A673 (cell line): Measurements from ENCODE around the gene FAM240B. TPM values are rescaled to one million over a fixed set of nuclear protein-coding genes. Genes with fewer than 3 reads are reported as not detected.

Experiments
- BruUV-seq: library from RNA; stranded (reverse); fragments of 400-500 nt; replicated peaks from 2 replicates; lab custom pipeline; 2021; lab: Mats Ljungman, UMichigan
- CTCF ChIA-PET: fragments of 300-600 bp; sonication (Branson Sonifier 250); formaldehyde crosslinking; loops from one replicate; lab custom pipeline; 2022; ENCODE audit warnings: antibody characterized with exemption; lab: Charles Lee
- POLR2A ChIA-PET: fragments of 300-600 bp; sonication (Branson Sonifier 250); formaldehyde crosslinking; loops from one replicate; lab custom pipeline; 2022; ENCODE audit warnings: antibody characterized with exemption; ENCODE audit not compliant: low non-redundant PET; lab: Charles Lee
- DNase-seq: peaks from one replicate; pipeline ENCODE4 v3.0.0-alpha.2; 2015; ENCODE audit warnings: low spot score
- H3K27ac ChIP-seq: fragments of 200-600 bp; sonication (generic); 2 replicates; pipeline ENCODE4 v1.5.1; 2016; ENCODE audit warnings: mixed run types, low read depth, mild to moderate bottlenecking, mixed read lengths, antibody characterized with exemption, low read length; ENCODE audit not compliant: poor library complexity, severe bottlenecking
- H3K27me3 ChIP-seq: fragments of 200-600 bp; sonication (generic); replicated peaks from 2 replicates; pipeline ENCODE4 v1.6.1; 2017; ENCODE audit warnings: mixed run types, low read depth, mild to moderate bottlenecking, mixed read lengths, antibody characterized with exemption, low read length; ENCODE audit not compliant: insufficient read depth, poor library complexity
- H3K36me3 ChIP-seq: fragments of 200-600 bp; sonication (generic); 2 replicates; pipeline ENCODE4 v1.6.1; 2016; ENCODE audit warnings: mixed run types, mild to moderate bottlenecking, mixed read lengths, antibody characterized with exemption, low read length; ENCODE audit not compliant: insufficient read depth, poor library complexity, severe bottlenecking
- H3K4me1 ChIP-seq: fragments of 200-600 bp; sonication (generic); 2 replicates; pipeline ENCODE4 v1.6.1; 2017; ENCODE audit warnings: mixed run types, mild to moderate bottlenecking, mixed read lengths, antibody characterized with exemption, low read length; ENCODE audit not compliant: insufficient read depth, poor library complexity, severe bottlenecking
- H3K4me3 ChIP-seq: fragments of 200-600 bp; sonication (generic); 2 replicates; pipeline ENCODE4 v1.5.1; 2016; ENCODE audit warnings: low read depth, mixed run types, mild to moderate bottlenecking, mixed read lengths, low read length; ENCODE audit not compliant: poor library complexity, severe bottlenecking
- H3K9me3 ChIP-seq: fragments of 200-600 bp; sonication (generic); 2 replicates; pipeline ENCODE4 v1.6.1; 2016; ENCODE audit warnings: mixed run types, low read depth, mild to moderate bottlenecking, mixed read lengths, antibody characterized with exemption, low read length; ENCODE audit not compliant: poor library complexity, severe bottlenecking
- EZH2 ChIP-seq: fragments of 200-600 bp; sonication (generic); IDR thresholded peaks from 2 replicates; pipeline ENCODE4 v1.6.1; 2017; ENCODE audit warnings: borderline replicate concordance, low read depth, mild to moderate bottlenecking, mixed read lengths, antibody characterized with exemption, low read length; ENCODE audit not compliant: poor library complexity, severe bottlenecking
- intact Hi-C: fragments of 100-400 bp; cut with micrococcal nuclease; formaldehyde crosslinking; loops from one replicate; pipeline ENCODE4 v1.10.0; 2022; ENCODE audit not compliant: unreplicated experiment
- total RNA-seq: library from RNA; stranded (reverse); gene quantifications from 2 replicates; pipeline ENCODE4 v1.2.3, GENCODE V29; 2021
- TF ChIP-seq, protein P1 (sequence below): fragments of 300-800, 200-600 bp; sonication (generic); conservative IDR thresholded peaks from 2 replicates; pipeline ENCODE4 v1.5.1; 2017; ENCODE audit warnings: low read depth, mild to moderate bottlenecking, antibody characterized with exemption, low read length, moderate library complexity, mixed read lengths

FAM240B gene
- total RNA-seq, 1 experiment from 2014 or later, result not detected

DNA sequence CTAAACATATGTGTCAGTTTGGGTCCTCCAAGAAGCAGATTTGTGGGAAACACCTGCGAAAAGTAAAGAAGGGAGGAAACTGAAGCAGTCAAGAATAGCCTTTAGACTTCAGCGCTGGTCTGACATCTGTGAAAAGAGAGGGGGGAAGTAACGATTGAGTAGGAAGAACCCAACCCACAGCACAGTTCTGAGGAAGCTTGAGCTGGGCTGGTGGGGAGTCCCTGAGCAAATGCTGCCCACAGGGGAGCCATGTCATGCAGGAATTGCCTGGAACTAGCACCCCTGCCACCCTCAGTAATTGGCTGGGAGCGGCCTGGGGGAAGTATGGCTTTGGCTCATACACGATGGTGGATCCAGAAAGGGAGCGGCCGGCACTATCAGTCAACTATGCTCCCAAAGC, 20.6 kb downstream of the FAM240B start:
- H3K4me1 ChIP-seq, result no peaks in the 10 kb centered on the region
- H3K36me3 ChIP-seq, result no peaks in the 10 kb centered on the region
- H3K27ac ChIP-seq, result no peak overlapping the region
- H3K27me3 ChIP-seq, result peaks cover 6% of the 10 kb centered on the region
- TF ChIP-seq, protein P1, sequence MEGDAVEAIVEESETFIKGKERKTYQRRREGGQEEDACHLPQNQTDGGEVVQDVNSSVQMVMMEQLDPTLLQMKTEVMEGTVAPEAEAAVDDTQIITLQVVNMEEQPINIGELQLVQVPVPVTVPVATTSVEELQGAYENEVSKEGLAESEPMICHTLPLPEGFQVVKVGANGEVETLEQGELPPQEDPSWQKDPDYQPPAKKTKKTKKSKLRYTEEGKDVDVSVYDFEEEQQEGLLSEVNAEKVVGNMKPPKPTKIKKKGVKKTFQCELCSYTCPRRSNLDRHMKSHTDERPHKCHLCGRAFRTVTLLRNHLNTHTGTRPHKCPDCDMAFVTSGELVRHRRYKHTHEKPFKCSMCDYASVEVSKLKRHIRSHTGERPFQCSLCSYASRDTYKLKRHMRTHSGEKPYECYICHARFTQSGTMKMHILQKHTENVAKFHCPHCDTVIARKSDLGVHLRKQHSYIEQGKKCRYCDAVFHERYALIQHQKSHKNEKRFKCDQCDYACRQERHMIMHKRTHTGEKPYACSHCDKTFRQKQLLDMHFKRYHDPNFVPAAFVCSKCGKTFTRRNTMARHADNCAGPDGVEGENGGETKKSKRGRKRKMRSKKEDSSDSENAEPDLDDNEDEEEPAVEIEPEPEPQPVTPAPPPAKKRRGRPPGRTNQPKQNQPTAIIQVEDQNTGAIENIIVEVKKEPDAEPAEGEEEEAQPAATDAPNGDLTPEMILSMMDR, result no peak
- no peak for TF ChIP-seq EZH2
- H3K4me3 ChIP-seq, result no peak overlapping the region
- ChIA-PET POLR2A (no interaction called here), CTCF (no interaction called here)
- no peak for DNase-seq
- intact Hi-C loops, result no loop called here
- BruUV-seq, result no TSS peak
- H3K9me3 ChIP-seq, result no peaks in the 10 kb centered on the region

DNA sequence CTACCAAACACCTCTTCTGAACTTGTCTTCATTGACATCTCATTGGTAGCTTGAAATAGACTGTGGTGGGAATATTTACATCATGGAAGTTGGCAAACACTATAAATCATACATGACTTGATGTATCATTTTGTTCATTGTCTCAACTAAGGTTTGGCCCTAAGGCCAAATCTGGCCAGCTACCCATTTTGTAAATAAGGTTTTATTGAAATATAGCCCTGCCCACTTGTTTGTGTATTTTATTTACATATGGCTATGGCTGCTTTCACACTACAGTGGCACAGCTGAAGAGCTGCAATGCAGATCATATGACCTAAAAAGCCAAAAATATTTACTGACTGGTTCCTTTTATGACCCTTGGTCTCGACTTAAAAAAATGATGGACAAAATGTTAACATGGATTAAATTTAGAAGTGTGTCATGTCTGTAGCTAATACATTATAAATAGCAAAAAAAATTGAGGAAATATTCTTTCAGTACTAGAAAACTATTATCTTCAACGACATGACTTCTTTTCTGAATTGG, 22.1 kb downstream of the FAM240B start:
- intact Hi-C loops, result no loop called here
- BruUV-seq, result no TSS peak
- no peak overlapping the region for H3K27ac ChIP-seq
- H3K4me1 ChIP-seq, result no peaks in the 10 kb centered on the region
- H3K36me3 ChIP-seq, result no peaks in the 10 kb centered on the region
- POLR2A ChIA-PET, result no interaction called here
- H3K27me3 ChIP-seq, result no peaks in the 10 kb centered on the region
- CTCF ChIA-PET, result no interaction called here
- TF ChIP-seq, protein P1, result no peak
- no peak for TF ChIP-seq EZH2
- no peak for DNase-seq
- no peaks in the 10 kb centered on the region for H3K9me3 ChIP-seq
- no peak overlapping the region for H3K4me3 ChIP-seq

DNA sequence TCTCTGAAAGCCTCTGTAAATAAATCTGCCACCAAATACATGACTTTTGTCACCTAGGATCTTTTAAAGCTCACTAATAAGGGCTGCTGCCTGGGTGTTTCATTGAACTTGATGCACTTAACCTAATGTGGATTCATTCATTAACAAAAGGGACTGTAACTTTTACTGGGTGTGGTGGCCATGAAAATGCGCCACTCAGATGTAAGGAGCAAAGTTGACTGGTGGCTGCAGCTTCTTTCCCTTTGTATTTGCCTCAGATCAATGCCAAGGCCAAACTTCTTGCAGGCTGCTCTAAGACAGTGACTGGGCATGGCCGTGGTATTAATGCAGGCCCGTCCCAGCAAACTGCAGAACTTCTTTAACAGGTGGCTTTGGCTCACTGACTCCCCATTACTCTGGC, 22.9 kb downstream of the FAM240B start:
- no TSS peak for BruUV-seq
- DNase-seq, result no peak
- Histone ChIP-seq H3K27me3 (no peaks in the 10 kb centered on the region), H3K9me3 (no peaks in the 10 kb centered on the region), H3K36me3 (no peaks in the 10 kb centered on the region), H3K4me1 (no peaks in the 10 kb centered on the region), H3K4me3 (no peak overlapping the region), H3K27ac (no peak overlapping the region)
- ChIA-PET POLR2A (no interaction called here), CTCF (no interaction called here)
- intact Hi-C loops, result no loop called here
- TF ChIP-seq, protein P1, result no peak
- no peak for TF ChIP-seq EZH2
